Mammary epithelial cell (primary cell): Measurements from ENCODE around the gene SLC12A3.

ENCODE experiments used
- EZH2 ChIP-seq: IDR thresholded peaks from 2 replicates; pipeline ENCODE4 v1.6.1; 2012; ENCODE audit warnings: low read length, inconsistent platforms, borderline replicate concordance
- TF ChIP-seq, protein P1 (sequence below), 2 donors: IDR thresholded peaks in 1 of 2; conservative IDR thresholded peaks in 1 of 2; 2 replicates each; pipeline ENCODE4 v1.5.1; 2011 to 2012; ENCODE audit warnings: inconsistent platforms in 2 of 2, low read length in 2 of 2, mild to moderate bottlenecking in 2 of 2, control low read depth in 1 of 2, low read depth in 1 of 2; ENCODE audit not compliant: insufficient read depth in 1 of 2; ENCODE audit errors: extremely low read depth in 1 of 2

DNA sequence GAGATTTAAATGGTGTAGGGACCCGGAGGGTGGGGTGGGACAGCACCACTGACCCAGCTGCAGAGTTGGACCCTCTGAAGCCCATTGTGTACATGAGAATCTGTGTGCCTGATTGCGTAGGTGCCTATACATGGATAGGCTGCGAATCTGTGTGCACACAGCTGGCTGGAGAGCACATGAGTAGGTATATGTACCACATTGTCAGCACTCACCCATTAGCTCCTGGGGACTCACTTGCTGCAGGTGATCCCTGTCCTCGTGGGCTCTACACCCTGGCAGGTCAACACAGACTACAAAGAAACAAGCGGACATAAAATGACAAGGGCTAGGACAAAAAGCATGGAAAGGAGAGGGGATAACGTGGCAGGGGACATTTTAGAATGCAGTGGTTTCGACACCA, 85.4 kb downstream of the SLC12A3 start:
- TF ChIP-seq, protein P1, sequence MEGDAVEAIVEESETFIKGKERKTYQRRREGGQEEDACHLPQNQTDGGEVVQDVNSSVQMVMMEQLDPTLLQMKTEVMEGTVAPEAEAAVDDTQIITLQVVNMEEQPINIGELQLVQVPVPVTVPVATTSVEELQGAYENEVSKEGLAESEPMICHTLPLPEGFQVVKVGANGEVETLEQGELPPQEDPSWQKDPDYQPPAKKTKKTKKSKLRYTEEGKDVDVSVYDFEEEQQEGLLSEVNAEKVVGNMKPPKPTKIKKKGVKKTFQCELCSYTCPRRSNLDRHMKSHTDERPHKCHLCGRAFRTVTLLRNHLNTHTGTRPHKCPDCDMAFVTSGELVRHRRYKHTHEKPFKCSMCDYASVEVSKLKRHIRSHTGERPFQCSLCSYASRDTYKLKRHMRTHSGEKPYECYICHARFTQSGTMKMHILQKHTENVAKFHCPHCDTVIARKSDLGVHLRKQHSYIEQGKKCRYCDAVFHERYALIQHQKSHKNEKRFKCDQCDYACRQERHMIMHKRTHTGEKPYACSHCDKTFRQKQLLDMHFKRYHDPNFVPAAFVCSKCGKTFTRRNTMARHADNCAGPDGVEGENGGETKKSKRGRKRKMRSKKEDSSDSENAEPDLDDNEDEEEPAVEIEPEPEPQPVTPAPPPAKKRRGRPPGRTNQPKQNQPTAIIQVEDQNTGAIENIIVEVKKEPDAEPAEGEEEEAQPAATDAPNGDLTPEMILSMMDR (conservative IDR thresholded peaks at IDR 0.05 in 1 of 2, IDR thresholded peaks at IDR 0.05 in 1 of 2; ENCODE audit: extremely low read depth in 1 of 2, insufficient read depth in 1 of 2, low read depth in 1 of 2, low read length in 2 of 2): no peak
- TF ChIP-seq EZH2: no peak
